HepG2 (cell line): ENCODE results near the gene NUDT3. TPM values are rescaled to one million over a fixed set of nuclear protein-coding genes. Genes with fewer than 3 reads are reported as not detected.

Experiments used
- ATAD3A ChIP-seq: sonication (generic); formaldehyde crosslinking; IDR thresholded peaks from 2 replicates; pipeline ENCODE4 v1.4.0; 2020; ENCODE audit warnings: missing genetic modification reagents
- BRF2 ChIP-seq: sonication (generic); formaldehyde crosslinking; IDR thresholded peaks from 2 replicates; pipeline ENCODE4 v1.8.1; 2022; ENCODE audit warnings: mild to moderate bottlenecking, missing genetic modification reagents
- FOXM1 ChIP-seq: sonication (generic); formaldehyde crosslinking; IDR thresholded peaks from 2 replicates; pipeline ENCODE4 v1.5.0; 2020; ENCODE audit warnings: missing genetic modification reagents
- GRHL1 ChIP-seq: sonication (generic); formaldehyde crosslinking; conservative IDR thresholded peaks from 2 replicates; pipeline ENCODE4 v1.8.0; 2022; ENCODE audit warnings: missing genetic modification reagents
- GTF2F1 ChIP-seq: fragments of 150-350 bp; IDR thresholded peaks from 2 replicates; pipeline ENCODE4 v1.6.1; 2014; ENCODE audit warnings: low read length
- HNRNPLL ChIP-seq: fragments of 200-400 bp; formaldehyde crosslinking; IDR thresholded peaks from 2 replicates; pipeline ENCODE4 v1.6.1; 2017; ENCODE audit warnings: mild to moderate bottlenecking, low read depth, low read length; ENCODE audit not compliant: poor library complexity, severe bottlenecking
- KDM5B ChIP-seq: sonication (generic); formaldehyde crosslinking; IDR thresholded peaks from 2 replicates; pipeline ENCODE4 v1.4.0; 2020; ENCODE audit warnings: missing genetic modification reagents, mild to moderate bottlenecking, borderline replicate concordance
- NCOA5 ChIP-seq: sonication (generic); formaldehyde crosslinking; IDR thresholded peaks from 2 replicates; pipeline ENCODE4 v1.4.0; 2020; ENCODE audit warnings: missing genetic modification reagents
- PHF8 ChIP-seq: sonication (generic); formaldehyde crosslinking; IDR thresholded peaks from 2 replicates; pipeline ENCODE4 v1.5.0; 2020; ENCODE audit warnings: missing genetic modification reagents
- RFXAP ChIP-seq: sonication (generic); formaldehyde crosslinking; IDR thresholded peaks from 2 replicates; pipeline ENCODE4 v1.4.0; 2020; ENCODE audit warnings: missing genetic modification reagents, borderline replicate concordance
- THAP9 ChIP-seq: sonication (generic); formaldehyde crosslinking; IDR thresholded peaks from 2 replicates; pipeline ENCODE4; 2020; ENCODE audit warnings: missing genetic modification reagents, mild to moderate bottlenecking, borderline replicate concordance
- ZBTB33 ChIP-seq: sonication (generic); formaldehyde crosslinking; IDR thresholded peaks from 2 replicates; pipeline ENCODE4 v1.4.0; 2020; ENCODE audit warnings: missing genetic modification reagents
- ZBTB8A ChIP-seq: sonication (generic); formaldehyde crosslinking; IDR thresholded peaks from 2 replicates; pipeline ENCODE4 v1.4.0; 2020; ENCODE audit warnings: mild to moderate bottlenecking, low read depth, missing genetic modification reagents, borderline replicate concordance
- ZNF460 ChIP-seq: sonication (generic); formaldehyde crosslinking; IDR thresholded peaks from 2 replicates; pipeline ENCODE4 v1.5.1; 2020; ENCODE audit warnings: missing genetic modification reagents, mild to moderate bottlenecking, borderline replicate concordance
- ZNF550 ChIP-seq: sonication (generic); formaldehyde crosslinking; IDR thresholded peaks from 2 replicates; pipeline ENCODE4 v1.4.0; 2020; ENCODE audit warnings: mild to moderate bottlenecking, missing genetic modification reagents, borderline replicate concordance
- ZNF574 ChIP-seq: sonication (generic); formaldehyde crosslinking; IDR thresholded peaks from 2 replicates; pipeline ENCODE4 v1.4.0; 2020; ENCODE audit warnings: missing genetic modification reagents
- ZNF577 ChIP-seq: sonication (generic); formaldehyde crosslinking; IDR thresholded peaks from 2 replicates; pipeline ENCODE4 v1.4.0; 2020; ENCODE audit warnings: mild to moderate bottlenecking, low read depth, missing genetic modification reagents, borderline replicate concordance
- ZNF580 ChIP-seq: IDR thresholded peaks from 2 replicates; pipeline ENCODE4 v1.6.1; 2016; ENCODE audit warnings: low read depth, borderline replicate concordance
- polyA plus RNA-seq, 8 experiments: library from polyadenylated mRNA; depleted of rRNA in 3 of 8; stranded (reverse) in 7 of 8; unstranded in 1 of 8; fragments of >200 nt; fragmentation: Illumina TruSeq in 4 of 8; extraction: Trizol in 4 of 8; gene quantifications; 2 replicates each; pipeline versions ENCODE4 v1.2.1 to v1.2.3, GENCODE V29; 2011 to 2016; ENCODE audit warnings: low read depth in 4 of 8, missing spikeins in 1 of 8, mixed read lengths in 1 of 8; ENCODE audit not compliant: insufficient read depth in 1 of 8
- total RNA-seq, 5 experiments: library from RNA; depleted of rRNA; stranded (reverse); fragments of >200 nt; fragmentation: Illumina TruSeq; extraction: Trizol; gene quantifications; 2 replicates each; pipeline ENCODE4 v1.2.3, GENCODE V29; 2016; ENCODE audit warnings: low read depth in 1 of 5

Gene NUDT3
- total and polyA plus RNA-seq, 2 of the 13 experiments (the other 11 are each of a cell fraction or from before 2014, with no cell fraction given) = 20.2 to 20.6 TPM

GRCh38 chr6:34392497-34393190 is at the start of gene NUDT3 (continued):
- TF ChIP-seq THAP9 (CRISPR knock-in tag) (peak; percentile 78), NCOA5 (no peak), HNRNPLL (peak; percentile 100), ZNF574 (CRISPR knock-in tag) (no peak; the same call in none of the 2 replicates), KDM5B (peak; percentile 69; the same call in 1 of the 2 replicates), GTF2F1 (no peak), PHF8 (CRISPR knock-in tag) (peak; percentile 53), ZNF577 (no peak), ZNF460 (no peak), ZNF580 (CRISPR knock-in tag) (no peak), ZNF550 (CRISPR knock-in tag) (no peak), BRF2 (no peak), ZBTB8A (CRISPR knock-in tag) (no peak), RFXAP (CRISPR knock-in tag) (peak; percentile 49; the same call in 1 of the 2 replicates), ZBTB33 (peak; percentile 60), ATAD3A (no peak), FOXM1 (no peak; the same call in 1 of the 2 replicates), GRHL1 (no peak)
